Neuronal stem cell (in vitro differentiated cells): ENCODE results near the gene SCRN2.

ENCODE experiments used
- DNase-seq: peaks from one replicate; pipeline ENCODE4 v3.0.0-alpha.2; 2013; ENCODE audit warnings: low spot score
- H2AFZ ChIP-seq: one replicate; pipeline ENCODE4 v1.6.1; 2013; ENCODE audit warnings: mild to moderate bottlenecking, low read length, inconsistent platforms
- H2AK5ac ChIP-seq: 2 replicates; pipeline ENCODE4 v1.6.1; 2013; ENCODE audit warnings: low read depth, mild to moderate bottlenecking, inconsistent platforms, low read length, moderate library complexity, mixed read lengths
- H2BK120ac ChIP-seq: 2 replicates; pipeline ENCODE4 v1.6.1; 2013; ENCODE audit warnings: low read depth, mild to moderate bottlenecking, inconsistent platforms, low read length, moderate library complexity, mixed read lengths
- H2BK12ac ChIP-seq: one replicate; pipeline ENCODE4 v1.6.1; 2013; ENCODE audit warnings: low read length, inconsistent platforms
- H2BK15ac ChIP-seq: 2 replicates; pipeline ENCODE4 v1.6.1; 2013; ENCODE audit warnings: mild to moderate bottlenecking, low read length, inconsistent platforms, mixed read lengths
- H2BK5ac ChIP-seq: one replicate; pipeline ENCODE4 v1.6.1; 2013; ENCODE audit warnings: inconsistent platforms, mild to moderate bottlenecking, low read length, moderate library complexity
- H3K14ac ChIP-seq: one replicate; pipeline ENCODE4 v1.6.1; 2013; ENCODE audit warnings: low read length, inconsistent platforms
- H3K18ac ChIP-seq: 2 replicates; pipeline ENCODE4 v1.6.1; 2013; ENCODE audit warnings: low read length, inconsistent platforms
- H3K23ac ChIP-seq: 2 replicates; pipeline ENCODE4 v1.6.1; 2013; ENCODE audit warnings: low read depth, mild to moderate bottlenecking, mixed read lengths, low read length, inconsistent platforms; ENCODE audit not compliant: poor library complexity
- H3K27ac ChIP-seq: replicated peaks from 3 replicates; pipeline ENCODE4 v1.5.1; 2013; ENCODE audit warnings: low read length, inconsistent platforms
- H3K27me3 ChIP-seq, 3 experiments: 2 replicates each; pipeline ENCODE4 v1.6.1; 2013; ENCODE audit warnings: low read length in 3 of 3, mild to moderate bottlenecking in 2 of 3, inconsistent platforms in 1 of 3, low read depth in 1 of 3, mixed read lengths in 1 of 3, moderate library complexity in 1 of 3; ENCODE audit not compliant: control insufficient read depth in 3 of 3, insufficient read depth in 3 of 3
- H3K36me3 ChIP-seq, 2 donors: replicated peaks in 1 of 2; 2 replicates each; pipeline ENCODE4 v1.6.1; 2013; ENCODE audit warnings: low read length in 2 of 2; ENCODE audit not compliant: control insufficient read depth in 2 of 2, insufficient read depth in 2 of 2
- H3K4ac ChIP-seq: 2 replicates; pipeline ENCODE4 v1.6.1; 2013; ENCODE audit warnings: inconsistent platforms, mild to moderate bottlenecking, low read length, moderate library complexity
- H3K4me1 ChIP-seq, 2 donors: 1 replicate in 1 of 2; 2 replicates in 1 of 2; pipeline ENCODE4 v1.6.1; 2013; ENCODE audit warnings: low read length in 2 of 2, low read depth in 1 of 2; ENCODE audit not compliant: control insufficient read depth in 2 of 2, insufficient read depth in 1 of 2
- H3K4me2 ChIP-seq: one replicate; pipeline ENCODE4 v1.6.1; 2013; ENCODE audit warnings: mild to moderate bottlenecking, low read length, inconsistent platforms; ENCODE audit not compliant: insufficient read depth, poor library complexity, severe bottlenecking
- H3K4me3 ChIP-seq, 2 donors: 2 replicates each; pipeline ENCODE4 v1.5.1; 2013; ENCODE audit warnings: low read length in 2 of 2, mild to moderate bottlenecking in 2 of 2, inconsistent platforms in 1 of 2, moderate library complexity in 1 of 2
- H3K79me1 ChIP-seq: one replicate; pipeline ENCODE4 v1.6.1; 2013; ENCODE audit warnings: low read depth, mild to moderate bottlenecking, inconsistent platforms, low read length, moderate library complexity
- H3K9ac ChIP-seq: one replicate; pipeline ENCODE4 v1.6.1; 2013; ENCODE audit warnings: mild to moderate bottlenecking, low read depth, low read length, inconsistent platforms; ENCODE audit not compliant: poor library complexity
- H3K9me3 ChIP-seq, 2 donors: replicated peaks in 1 of 2; 2 replicates each; pipeline versions ENCODE3 to v1.6.1; 2013; ENCODE audit warnings: low read length in 2 of 2, mild to moderate bottlenecking in 2 of 2, inconsistent platforms in 1 of 2, low read depth in 1 of 2, mixed read lengths in 1 of 2, moderate library complexity in 1 of 2; ENCODE audit not compliant: control insufficient read depth in 2 of 2, insufficient read depth in 1 of 2
- H4K8ac ChIP-seq: one replicate; pipeline ENCODE4 v1.6.1; 2013; ENCODE audit warnings: low read depth, mild to moderate bottlenecking, inconsistent platforms, low read length, moderate library complexity
- H4K91ac ChIP-seq: one replicate; pipeline ENCODE4 v1.6.1; 2013; ENCODE audit warnings: low read length, low read depth, mild to moderate bottlenecking, inconsistent platforms; ENCODE audit not compliant: poor library complexity
- WGBS, 2 donors: extraction: QIAGEN DNeasy Blood & Tissue Kit; methylation state at CpG; one replicate each; pipeline ENCODE4 v1.1.7; 2013; ENCODE audit warnings: missing lambda C conversion rate in 2 of 2, mixed read lengths in 1 of 2; ENCODE audit not compliant: insufficient read length in 2 of 2, insufficient replicate concordance in 1 of 2; ENCODE audit errors: extremely low coverage in 2 of 2; 5-methylcytosine and 5-hydroxymethylcytosine counted together

The SCRN2 gene

GRCh38 chr17:47844814-47845715 is 4.0 kb upstream of the SCRN2 start:
- no peak overlapping the region for H4K8ac ChIP-seq
- no peak overlapping the region for H3K4me2 ChIP-seq
- H3K4me3 ChIP-seq: no peak overlapping the region
- DNase-seq: no peak
- H2BK15ac ChIP-seq: no peak overlapping the region
- peaks cover 3 to 4% of the 10 kb centered on the region in 2 donors for H3K9me3 ChIP-seq
- no peak overlapping the region for H2AFZ ChIP-seq
- H2AK5ac ChIP-seq: no peak overlapping the region
- peaks cover 10 to 15% of the 10 kb centered on the region in 2 donors for H3K4me1 ChIP-seq
- peaks cover 28 to 67% (median 57%) of the 10 kb centered on the region in 3 experiments for H3K27me3 ChIP-seq
- no CpG with 5 or more reads among the region's 4 CpGs for WGBS, 2 donors
- H3K79me1 ChIP-seq: peaks cover 8% of the 10 kb centered on the region
- no peak overlapping the region for H2BK12ac ChIP-seq
- no peak overlapping the region for H3K23ac ChIP-seq
- no peak overlapping the region for H3K27ac ChIP-seq
- H2BK120ac ChIP-seq: no peak overlapping the region
- no peak overlapping the region for H3K14ac ChIP-seq
- H3K18ac ChIP-seq: no peak overlapping the region
- H3K36me3 ChIP-seq: no peaks in the 10 kb centered on the region
- no peak overlapping the region for H3K9ac ChIP-seq
- no peak overlapping the region for H4K91ac ChIP-seq
- no peak overlapping the region for H3K4ac ChIP-seq
- no peak overlapping the region for H2BK5ac ChIP-seq

- H4K91ac ChIP-seq: no peak overlapping the region
- peak overlapping the region; percentile 2 for H3K23ac ChIP-seq
- H2BK12ac ChIP-seq: no peak overlapping the region
- H2BK120ac ChIP-seq: no peak overlapping the region
- no peak overlapping the region for H3K14ac ChIP-seq
- no peak overlapping the region for H3K4me3 ChIP-seq
- H2BK15ac ChIP-seq: no peak overlapping the region
- no peak for DNase-seq
- H3K4ac ChIP-seq: no peak overlapping the region
- no peak overlapping the region for H3K27ac ChIP-seq
- no peak overlapping the region for H4K8ac ChIP-seq
- H3K27me3 ChIP-seq: peaks cover 21 to 59% (median 49%) of the 10 kb centered on the region in 3 experiments
- peaks cover under 1 to 3% of the 10 kb centered on the region in 2 donors for H3K9me3 ChIP-seq
- no peak overlapping the region for H3K18ac ChIP-seq
- no peak overlapping the region for H2AFZ ChIP-seq
- no CpG with 5 or more reads among the region's 5 CpGs for WGBS, 2 donors
- no peak overlapping the region for H3K4me2 ChIP-seq
- H3K36me3 ChIP-seq: no peaks in the 10 kb centered on the region
- no peak overlapping the region for H2BK5ac ChIP-seq
- H3K79me1 ChIP-seq: peaks cover 9% of the 10 kb centered on the region
- no peak overlapping the region for H2AK5ac ChIP-seq
- no peak overlapping the region for H3K9ac ChIP-seq
- H3K4me1 ChIP-seq: peaks cover 15 to 17% of the 10 kb centered on the region in 2 donors
Measured at GRCh38 chr17:47844227-47844626, 3.2 kb upstream of the SCRN2 start.

- no peak overlapping the region for H2BK5ac ChIP-seq
- WGBS, 2 donors: no CpG with 5 or more reads among the region's 6 CpGs
- peak overlapping the region; percentile 35 for H2BK15ac ChIP-seq
- peak overlapping the region; percentile 35 for H2AFZ ChIP-seq
- H2AK5ac ChIP-seq: peak overlapping the region; percentile 71
- no peak overlapping the region for H3K23ac ChIP-seq
- H3K4me1 ChIP-seq: peaks cover 15 to 17% of the 10 kb centered on the region in 2 donors
- no peak overlapping the region for H3K4me2 ChIP-seq
- no peak overlapping the region for H3K4ac ChIP-seq
- peaks cover 11% of the 10 kb centered on the region for H3K79me1 ChIP-seq
- no peak overlapping the region for H3K9ac ChIP-seq
- H3K27ac ChIP-seq: no peak overlapping the region
- no peak overlapping the region for H4K91ac ChIP-seq
- H3K14ac ChIP-seq: no peak overlapping the region
- H2BK120ac ChIP-seq: no peak overlapping the region
- H3K27me3 ChIP-seq: peaks cover 15 to 50% (median 40%) of the 10 kb centered on the region in 3 experiments
- no peak overlapping the region for H2BK12ac ChIP-seq
- no peak for DNase-seq
- peak overlapping the region; percentile 73 for H3K18ac ChIP-seq
- H3K4me3 ChIP-seq: no peak overlapping the region
- H3K9me3 ChIP-seq: no peaks in the 10 kb centered on the region
- H3K36me3 ChIP-seq: peaks cover 2 to 4% of the 10 kb centered on the region in 2 donors
- H4K8ac ChIP-seq: no peak overlapping the region
Measured at GRCh38 chr17:47843391-47843730, 2.3 kb upstream of the SCRN2 start.

- Histone ChIP-seq H3K4me2 (no peak overlapping the region), H2BK120ac (no peak overlapping the region), H3K9me3 (no peaks in the 10 kb centered on the region), H3K4me3 (peak overlapping the region in 1 of 2 donors; percentile 71), H3K4ac (no peak overlapping the region), H3K27me3 (peaks cover 2 to 33% (median 24%) of the 10 kb centered on the region in 3 experiments), H3K23ac (no peak overlapping the region), H2AK5ac (peak overlapping the region; percentile 53), H3K36me3 (peaks cover 7 to 13% of the 10 kb centered on the region in 2 donors), H2AFZ (peak overlapping the region; percentile 94), H4K91ac (no peak overlapping the region), H3K27ac (no peak overlapping the region), H3K79me1 (peaks cover 11% of the 10 kb centered on the region), H2BK5ac (no peak overlapping the region), H3K14ac (no peak overlapping the region), H4K8ac (no peak overlapping the region), H3K9ac (no peak overlapping the region), H3K18ac (no peak overlapping the region), H2BK12ac (no peak overlapping the region), H3K4me1 (peaks cover 12 to 13% of the 10 kb centered on the region in 2 donors), H2BK15ac (no peak overlapping the region)
- DNase-seq: no peak
- no CpG with 5 or more reads among the region's 16 CpGs for WGBS, 2 donors
Measured at GRCh38 chr17:47841488-47842291, 617 bp upstream of the SCRN2 start.
